GM12878 (cell line): Measurements from ENCODE around the gene NKAIN2.

Experiments used
- HDAC2 ChIP-seq: fragments of 200-600 bp; sonication (generic); IDR thresholded peaks from 2 replicates; pipeline ENCODE4 v1.6.1; 2017
- ZNF384 ChIP-seq: IDR thresholded peaks from 2 replicates; pipeline ENCODE4 v1.6.1; 2012; ENCODE audit warnings: low read depth, mild to moderate bottlenecking, low read length, improper control_type of control experiment, borderline replicate concordance
- TF ChIP-seq, protein P1 (sequence below): fragments of 450-650 bp; formaldehyde crosslinking; IDR thresholded peaks from 2 replicates; pipeline ENCODE4 v1.4.0; 2022; ENCODE audit warnings: mild to moderate bottlenecking, moderate library complexity
- TF ChIP-seq, protein P2 (sequence below), 3 experiments: IDR thresholded peaks in 2 of 3; conservative IDR thresholded peaks in 1 of 3; 2 replicates each; pipeline ENCODE4 v1.5.1; 2011; ENCODE audit warnings: low read depth in 3 of 3, low read length in 3 of 3, mild to moderate bottlenecking in 3 of 3, control low read depth in 2 of 3, moderate library complexity in 2 of 3, inconsistent platforms in 1 of 3, mixed read lengths in 1 of 3; ENCODE audit not compliant: control insufficient read depth in 2 of 3, insufficient read depth in 1 of 3; ENCODE audit errors: extremely low read depth in 1 of 3

DNA sequence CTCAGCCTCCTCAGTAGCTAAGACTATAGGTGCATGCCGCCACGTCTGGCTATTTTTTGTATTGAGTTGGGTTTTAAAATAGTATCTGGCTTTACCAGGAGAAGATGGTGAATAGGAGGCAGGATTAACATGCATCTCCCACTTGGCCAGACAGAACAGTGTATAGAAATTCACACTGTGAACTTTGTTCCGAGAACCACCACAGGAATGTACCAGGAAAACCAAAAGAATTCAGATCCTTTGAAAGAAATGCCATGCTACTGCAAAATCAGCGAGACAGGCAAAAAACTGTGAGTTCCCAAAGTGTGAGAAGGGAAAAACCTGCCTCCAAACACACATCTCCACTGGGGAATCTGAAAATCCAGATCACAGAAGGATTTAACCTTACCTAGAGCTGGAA lies 327.6 kb downstream of the NKAIN2 start:
- TF ChIP-seq, protein P1, sequence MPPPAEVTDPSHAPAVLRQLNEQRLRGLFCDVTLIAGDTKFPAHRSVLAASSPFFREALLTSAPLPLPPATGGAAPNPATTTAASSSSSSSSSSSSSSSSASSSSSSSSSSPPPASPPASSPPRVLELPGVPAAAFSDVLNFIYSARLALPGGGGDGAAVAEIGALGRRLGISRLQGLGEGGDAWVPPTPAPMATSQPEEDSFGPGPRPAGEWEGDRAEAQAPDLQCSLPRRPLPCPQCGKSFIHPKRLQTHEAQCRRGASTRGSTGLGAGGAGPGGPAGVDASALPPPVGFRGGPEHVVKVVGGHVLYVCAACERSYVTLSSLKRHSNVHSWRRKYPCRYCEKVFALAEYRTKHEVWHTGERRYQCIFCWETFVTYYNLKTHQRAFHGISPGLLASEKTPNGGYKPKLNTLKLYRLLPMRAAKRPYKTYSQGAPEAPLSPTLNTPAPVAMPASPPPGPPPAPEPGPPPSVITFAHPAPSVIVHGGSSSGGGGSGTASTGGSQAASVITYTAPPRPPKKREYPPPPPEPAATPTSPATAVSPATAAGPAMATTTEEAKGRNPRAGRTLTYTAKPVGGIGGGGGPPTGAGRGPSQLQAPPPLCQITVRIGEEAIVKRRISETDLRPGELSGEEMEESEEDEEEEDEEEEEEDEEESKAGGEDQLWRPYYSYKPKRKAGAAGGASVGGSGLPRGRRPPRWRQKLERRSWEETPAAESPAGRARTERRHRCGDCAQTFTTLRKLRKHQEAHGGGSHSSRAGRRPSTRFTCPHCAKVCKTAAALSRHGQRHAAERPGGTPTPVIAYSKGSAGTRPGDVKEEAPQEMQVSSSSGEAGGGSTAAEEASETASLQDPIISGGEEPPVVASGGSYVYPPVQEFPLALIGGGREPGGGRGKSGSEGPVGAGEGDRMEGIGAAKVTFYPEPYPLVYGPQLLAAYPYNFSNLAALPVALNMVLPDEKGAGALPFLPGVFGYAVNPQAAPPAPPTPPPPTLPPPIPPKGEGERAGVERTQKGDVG (CRISPR knock-in tag) = no peak
- TF ChIP-seq HDAC2 (no peak), ZNF384 (no peak)
- TF ChIP-seq, protein P2, sequence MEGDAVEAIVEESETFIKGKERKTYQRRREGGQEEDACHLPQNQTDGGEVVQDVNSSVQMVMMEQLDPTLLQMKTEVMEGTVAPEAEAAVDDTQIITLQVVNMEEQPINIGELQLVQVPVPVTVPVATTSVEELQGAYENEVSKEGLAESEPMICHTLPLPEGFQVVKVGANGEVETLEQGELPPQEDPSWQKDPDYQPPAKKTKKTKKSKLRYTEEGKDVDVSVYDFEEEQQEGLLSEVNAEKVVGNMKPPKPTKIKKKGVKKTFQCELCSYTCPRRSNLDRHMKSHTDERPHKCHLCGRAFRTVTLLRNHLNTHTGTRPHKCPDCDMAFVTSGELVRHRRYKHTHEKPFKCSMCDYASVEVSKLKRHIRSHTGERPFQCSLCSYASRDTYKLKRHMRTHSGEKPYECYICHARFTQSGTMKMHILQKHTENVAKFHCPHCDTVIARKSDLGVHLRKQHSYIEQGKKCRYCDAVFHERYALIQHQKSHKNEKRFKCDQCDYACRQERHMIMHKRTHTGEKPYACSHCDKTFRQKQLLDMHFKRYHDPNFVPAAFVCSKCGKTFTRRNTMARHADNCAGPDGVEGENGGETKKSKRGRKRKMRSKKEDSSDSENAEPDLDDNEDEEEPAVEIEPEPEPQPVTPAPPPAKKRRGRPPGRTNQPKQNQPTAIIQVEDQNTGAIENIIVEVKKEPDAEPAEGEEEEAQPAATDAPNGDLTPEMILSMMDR (IDR thresholded peaks at IDR 0.05 in 2 of 3, conservative IDR thresholded peaks at IDR 0.05 in 1 of 3; ENCODE audit: control insufficient read depth in 2 of 3, extremely low read depth in 1 of 3, insufficient read depth in 1 of 3, low read depth in 3 of 3, low read length in 3 of 3) = no peak
